ENCODE results near the gene AHSA1.

Gene AHSA1

GRCh38 chr14:77491056-77491455, 33.2 kb downstream of the AHSA1 start:
- no peak overlapping the region for H3K27ac ChIP-seq
- in situ Hi-C loops (cut with HindIII; ENCODE audit: low pct_ligation_motif_present, low sequenced_read_pairs): no loop called here
- no peak for TF ChIP-seq CTCF (IDR thresholded peaks at IDR 0.05; ENCODE audit: low read depth, low read length, missing control alignments)
- no peak for DNase-seq
- no peak overlapping the region for H3K4me3 ChIP-seq (ENCODE audit: low read depth, low read length)
- H3K27me3 ChIP-seq (replicated peaks): no peaks in the 10 kb centered on the region
- H3K36me3 ChIP-seq (replicated peaks): no peaks in the 10 kb centered on the region

- in situ Hi-C loops (cut with HindIII; ENCODE audit: low pct_ligation_motif_present, low sequenced_read_pairs): no loop called here
- Histone ChIP-seq H3K36me3 (replicated peaks) (no peaks in the 10 kb centered on the region), H3K27ac (no peak overlapping the region), H3K27me3 (replicated peaks) (peaks cover 24% of the 10 kb centered on the region), H3K4me3 (ENCODE audit: low read depth, low read length) (no peak overlapping the region)
- no peak for DNase-seq
- no peak for TF ChIP-seq CTCF (IDR thresholded peaks at IDR 0.05; ENCODE audit: low read depth, low read length, missing control alignments)
Measured at GRCh38 chr14:77495334-77495733, 37.4 kb downstream of the AHSA1 start.

GRCh38 chr14:77498120-77498979, 40.5 kb downstream of the AHSA1 start, which contains the start of gene ISM2:
Gene ISM2, minus strand, starts transcription at chr14:77498816. Its CDS starts 23 bp downstream, at chr14:77498793.
- peak; percentile 2 for DNase-seq
- Histone ChIP-seq H3K27ac (no peak within 1 kb of the TSS), H3K27me3 (replicated peaks) (peaks cover 24% of the 10 kb centered on the region), H3K36me3 (replicated peaks) (no peaks in the 10 kb centered on the region), H3K4me3 (ENCODE audit: low read depth, low read length) (peak within 1 kb of the TSS; percentile 42)
- in situ Hi-C loops (cut with HindIII; ENCODE audit: low pct_ligation_motif_present, low sequenced_read_pairs): no loop called here
- TF ChIP-seq CTCF (IDR thresholded peaks at IDR 0.05; ENCODE audit: low read depth, low read length, missing control alignments): no peak

- peak overlapping the region; percentile 42 for H3K4me3 ChIP-seq (ENCODE audit: low read depth, low read length)
- in situ Hi-C loops (cut with HindIII; ENCODE audit: low pct_ligation_motif_present, low sequenced_read_pairs): no loop called here
- no peak overlapping the region for H3K27ac ChIP-seq
- no peak for DNase-seq
- no peaks in the 10 kb centered on the region for H3K36me3 ChIP-seq (replicated peaks)
- TF ChIP-seq CTCF (IDR thresholded peaks at IDR 0.05; ENCODE audit: low read depth, low read length, missing control alignments): no peak
- peaks cover 24% of the 10 kb centered on the region for H3K27me3 ChIP-seq (replicated peaks)
Measured at GRCh38 chr14:77498984-77499527, 41.2 kb downstream of the AHSA1 start.

- H3K27me3 ChIP-seq (replicated peaks): peaks cover 24% of the 10 kb centered on the region
- H3K36me3 ChIP-seq (replicated peaks): peaks cover 4% of the 10 kb centered on the region
- DNase-seq: no peak
- H3K27ac ChIP-seq: no peak overlapping the region
- in situ Hi-C loops (cut with HindIII; ENCODE audit: low pct_ligation_motif_present, low sequenced_read_pairs): no loop called here
- no peak overlapping the region for H3K4me3 ChIP-seq (ENCODE audit: low read depth, low read length)
- TF ChIP-seq CTCF (IDR thresholded peaks at IDR 0.05; ENCODE audit: low read depth, low read length, missing control alignments): no peak
Measured at GRCh38 chr14:77502109-77502782, 44.4 kb downstream of the AHSA1 start.
